Stimulated activated CD4-positive, alpha-beta T cell treated with anti-CD3 and anti-CD28 coated beads, Interleukin-1b, Interleukin-23, amount 100 ng/mL, for 24 hours (primary cell): ENCODE results near the gene PCED1A.
"Not testable (repeated sequence)": the region's sequence is repeated elsewhere in the genome, so short reads cannot be mapped to it uniquely, and the experiment has no call there.

Source experiments
- DNase-seq, 4 experiments: peaks; one replicate each; pipeline ENCODE4 v3.0.0-alpha.2; 2020; ENCODE audit warnings: low read depth in 4 of 4, low spot score in 1 of 4

The PCED1A gene

DNA sequence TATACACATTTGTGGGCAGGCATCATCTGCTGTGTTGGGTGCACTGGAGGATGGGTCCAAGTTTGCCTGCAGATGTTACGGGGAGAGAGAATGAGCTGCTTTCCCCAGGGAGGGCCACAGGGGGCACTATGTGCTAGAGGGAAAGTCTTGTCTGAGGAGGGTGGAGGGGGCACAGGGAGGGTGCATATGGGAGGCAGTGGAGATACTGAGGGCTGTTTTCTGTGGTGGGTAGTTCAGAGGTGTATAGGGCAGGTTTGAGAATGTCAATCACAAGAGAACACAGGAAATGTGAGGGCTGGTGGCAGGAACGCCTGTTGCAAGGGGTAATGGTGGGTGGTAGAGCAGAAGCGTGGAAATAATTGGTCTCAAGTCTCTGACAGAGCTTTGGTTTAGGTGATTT is 25.2 kb upstream of the PCED1A start:
- peak in 1 of 4 experiments; percentile 44 for DNase-seq

DNA sequence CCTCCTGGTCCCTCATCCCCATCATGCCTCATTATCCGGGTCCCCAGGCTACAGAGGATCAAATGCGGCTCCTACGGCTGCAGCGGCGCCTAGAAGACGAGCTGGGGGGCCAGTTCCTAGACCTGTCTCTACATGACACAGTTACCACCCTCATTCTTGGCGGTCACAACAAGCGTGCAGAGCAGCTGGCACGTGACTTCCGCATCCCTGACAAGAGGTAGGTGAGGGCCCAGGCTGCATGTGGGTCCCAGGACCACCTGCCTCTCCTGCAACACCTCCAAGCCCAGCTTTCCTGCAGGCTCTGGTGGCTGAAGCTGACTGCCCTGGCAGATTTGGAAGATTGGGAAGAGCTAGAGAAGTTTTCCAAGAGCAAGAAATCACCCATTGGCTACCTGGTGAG is 24.6 kb upstream of the PCED1A start:
- no peak for DNase-seq

DNA sequence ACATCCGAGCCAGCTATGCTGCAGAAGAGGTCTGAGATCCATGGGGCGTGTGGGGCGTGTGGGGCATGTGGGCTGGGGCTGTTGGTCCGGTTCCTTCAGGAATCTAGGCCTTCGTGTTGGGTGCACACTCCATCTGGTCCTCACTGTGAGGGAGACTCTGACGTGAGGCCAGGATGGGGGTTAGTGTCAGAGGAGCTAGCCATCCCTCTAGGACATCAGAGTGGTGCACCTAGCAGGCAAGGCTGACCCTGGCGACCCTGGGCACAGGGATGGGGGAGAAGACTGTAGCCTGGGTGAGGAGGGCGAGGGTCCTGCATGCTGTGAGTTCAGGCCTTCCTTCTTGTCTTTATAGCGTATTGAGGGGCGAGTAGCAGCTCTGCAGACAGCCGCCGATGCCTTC is 24.2 kb upstream of the PCED1A start:
- DNase-seq, result no peak

DNA sequence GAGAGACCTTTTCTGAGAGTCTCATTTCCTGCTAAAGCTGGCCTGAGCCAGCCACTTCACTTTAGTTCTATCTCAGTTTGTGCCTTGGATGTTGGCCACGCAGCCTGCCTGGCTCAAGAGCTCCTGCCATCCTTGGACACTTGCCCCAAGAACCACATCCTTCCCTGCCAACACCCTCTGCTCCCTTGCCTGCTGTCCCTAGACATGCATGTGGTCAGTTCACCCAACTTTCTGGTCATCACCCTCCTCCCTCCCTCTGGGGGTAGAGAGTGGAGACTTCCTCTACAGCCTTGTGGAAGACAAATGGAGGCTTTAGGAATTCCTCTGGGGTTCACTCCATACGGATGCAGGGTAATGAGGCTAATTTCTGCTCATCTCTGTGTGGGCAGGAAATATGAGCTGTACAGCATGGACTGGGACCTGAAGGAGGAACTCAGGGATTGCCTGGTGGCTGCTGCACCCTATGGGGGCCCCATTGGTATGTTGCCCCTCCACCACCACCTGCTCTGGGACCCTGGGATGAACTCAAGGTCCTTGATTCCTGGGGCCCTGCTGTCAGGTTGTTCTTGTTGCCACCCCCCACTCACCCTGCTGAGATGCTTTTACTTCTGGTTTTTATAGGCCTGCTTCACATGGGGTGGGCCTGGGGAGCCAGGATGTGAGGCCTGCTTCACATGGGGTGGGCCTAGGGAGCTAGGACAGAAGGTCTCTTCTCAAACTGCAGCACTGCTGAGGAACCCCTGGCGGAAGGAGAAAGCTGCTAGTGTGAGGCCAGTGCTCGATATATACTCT is 19.1 kb upstream of the PCED1A start:
- no peak for DNase-seq

DNA sequence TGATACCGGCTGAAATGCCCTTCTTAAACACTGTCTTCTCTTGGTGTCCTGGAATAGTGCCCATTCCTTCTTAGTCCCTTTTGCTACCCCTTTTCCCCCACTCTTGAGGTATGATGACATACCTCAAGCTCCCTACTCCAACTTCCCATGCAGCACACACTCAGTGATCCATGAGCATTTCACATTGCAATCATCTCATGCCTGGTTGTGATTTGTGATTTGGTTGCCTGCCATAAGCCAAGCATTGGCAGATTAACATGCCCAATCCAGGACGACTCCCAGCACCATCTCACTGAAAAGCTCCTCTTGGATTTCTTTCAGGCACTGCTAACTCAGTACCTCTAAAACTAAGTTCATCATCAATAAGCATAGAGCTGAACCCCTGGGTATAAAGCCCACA is 18.1 kb upstream of the PCED1A start:
- DNase-seq, result no peak

DNA sequence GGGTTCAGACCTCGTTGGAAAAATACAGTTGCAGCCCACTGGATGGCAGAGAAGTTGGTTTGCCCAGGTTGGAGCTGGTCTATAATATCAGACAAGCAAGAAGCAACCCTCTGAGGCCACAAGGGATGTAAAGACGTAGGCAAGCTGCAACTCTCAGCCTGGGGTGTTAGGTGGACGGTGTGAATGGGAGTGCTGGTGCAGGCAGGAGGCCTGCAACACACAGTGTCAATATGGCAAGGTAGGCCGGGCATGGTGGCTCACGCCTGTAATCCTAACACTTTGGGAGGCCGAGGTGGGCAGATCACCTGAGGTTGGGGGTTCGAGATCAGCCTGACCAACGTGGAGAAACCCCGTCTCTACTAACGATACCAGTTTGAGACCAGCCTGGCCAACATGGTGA is 10.6 kb upstream of the PCED1A start:
- no peak for DNase-seq

DNA sequence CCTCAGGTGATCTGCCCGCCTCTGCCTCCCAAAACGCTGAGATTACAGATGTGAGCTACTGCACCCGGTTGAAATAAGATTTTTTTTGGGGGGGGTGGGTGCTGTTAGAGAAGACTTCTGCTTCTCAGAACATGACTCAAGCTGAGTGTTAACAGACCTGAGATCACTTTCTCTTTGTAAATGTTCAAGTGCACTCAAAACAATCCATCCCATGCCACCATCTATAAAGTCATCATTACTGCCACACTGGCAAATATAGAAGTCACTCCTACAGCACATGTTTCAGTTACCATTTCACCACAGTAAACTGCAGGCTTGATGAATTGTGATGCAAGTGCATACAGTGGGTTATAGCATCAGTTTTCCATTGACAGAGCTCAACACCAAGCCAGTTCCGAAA is 9.1 kb upstream of the PCED1A start:
- no peak for DNase-seq

DNA sequence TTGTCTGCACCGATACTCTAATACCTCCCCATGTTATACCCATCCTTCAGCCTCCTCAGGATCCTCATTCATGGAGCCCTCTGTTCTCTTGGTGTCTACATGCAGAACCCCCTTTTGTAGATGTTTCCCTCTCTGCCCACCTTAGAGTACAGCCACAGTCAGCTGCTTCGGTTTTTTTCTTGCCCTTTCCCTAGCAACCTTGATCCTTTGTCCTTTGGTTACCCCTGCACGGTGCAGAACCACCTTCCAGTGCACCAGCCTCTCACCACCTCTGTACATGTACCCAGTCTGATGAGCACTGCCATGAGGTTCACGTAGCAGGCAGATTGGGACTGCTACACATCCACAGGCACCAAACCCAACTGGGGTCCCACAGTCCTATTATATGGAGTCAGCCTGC is 7.3 kb upstream of the PCED1A start:
- DNase-seq, result no peak

DNA sequence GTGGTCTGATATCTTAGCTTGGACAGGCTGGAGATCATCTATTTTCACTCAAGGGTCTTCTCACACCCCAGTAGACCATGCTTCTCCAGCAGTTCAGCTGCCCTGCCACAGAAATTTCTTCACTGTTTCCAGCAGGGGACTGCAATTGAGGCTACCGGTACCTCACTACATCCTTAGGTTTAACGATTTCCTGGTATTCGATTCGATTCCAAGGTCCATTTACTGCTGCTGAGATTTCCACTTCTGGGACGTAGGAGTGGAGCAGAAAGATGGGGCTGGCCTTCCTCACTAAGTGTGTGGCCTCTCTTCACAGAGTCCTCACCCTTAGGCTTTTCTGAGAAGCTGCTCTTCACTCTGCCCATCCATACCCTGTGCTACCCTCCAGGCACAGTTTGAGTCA is 6.2 kb upstream of the PCED1A start:
- DNase-seq, result no peak

DNA sequence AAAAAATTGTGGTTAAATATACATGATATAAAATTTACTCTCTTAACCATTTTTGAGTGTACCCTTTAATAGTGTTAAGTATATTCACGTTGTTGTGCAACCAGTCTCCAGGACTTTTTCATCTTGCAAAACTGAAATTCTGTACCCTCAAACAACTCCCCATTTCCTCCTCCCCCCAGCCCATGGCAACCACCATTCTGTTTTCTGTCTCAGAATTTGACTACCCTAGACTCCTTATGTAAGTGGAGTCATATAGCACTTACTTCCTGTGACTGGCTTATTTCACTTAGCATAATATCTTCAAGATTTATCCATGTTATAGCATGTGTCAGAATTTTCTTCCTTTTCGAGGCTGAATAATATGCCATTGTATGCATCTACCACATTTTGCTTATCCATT is 5.2 kb upstream of the PCED1A start:
- no peak for DNase-seq

DNA sequence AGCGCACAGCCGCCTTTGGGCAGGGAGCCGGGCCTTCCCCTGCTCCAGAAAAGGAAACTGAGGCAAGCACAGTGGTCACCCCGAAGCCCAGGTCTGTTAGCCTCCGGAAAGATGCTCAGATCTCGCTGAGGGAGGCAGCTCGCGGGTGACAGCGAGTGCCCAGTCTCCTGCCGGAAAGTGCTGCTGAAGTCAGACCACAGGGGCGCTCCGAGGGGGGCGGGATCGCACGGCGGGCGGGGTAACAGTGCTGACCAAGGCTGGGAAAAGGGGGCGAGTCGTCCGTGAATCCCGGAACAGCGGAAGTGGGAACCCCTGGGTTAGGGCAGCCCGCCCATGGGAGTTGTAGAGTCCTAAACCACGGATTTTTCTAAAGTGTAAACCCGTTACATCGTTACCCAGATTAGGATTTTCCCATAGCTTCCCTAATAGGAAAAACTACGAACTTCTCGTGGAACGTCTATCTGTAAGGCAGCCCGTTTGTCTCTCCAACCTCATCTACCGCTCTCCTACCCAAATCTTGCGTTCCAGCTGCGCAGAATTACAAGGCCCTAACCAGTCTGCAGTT is 594 bp upstream of the PCED1A start:
- DNase-seq, result peak in 1 of 4 experiments; percentile 26

DNA sequence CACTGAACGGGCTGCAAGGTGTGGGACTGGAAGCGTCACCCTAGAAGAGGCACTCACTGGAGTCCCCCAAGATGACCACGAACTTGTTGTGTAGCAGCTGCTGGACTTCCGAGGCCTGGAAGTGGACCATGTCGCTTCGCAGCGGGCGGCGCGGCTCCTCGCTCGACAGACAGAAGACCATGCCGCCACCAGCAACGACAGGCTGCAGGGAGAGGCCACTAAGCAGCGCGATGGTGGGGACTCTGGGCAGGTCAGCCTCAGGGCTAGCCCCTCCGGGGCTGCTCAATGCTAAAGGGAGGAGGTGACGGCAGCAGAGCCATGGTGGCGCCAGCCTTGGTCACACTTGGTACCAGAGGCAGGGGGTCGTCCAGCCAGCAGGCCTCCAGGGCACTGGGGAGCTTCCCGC is 720 bp downstream of the PCED1A start:
- DNase-seq, result no peak

DNA sequence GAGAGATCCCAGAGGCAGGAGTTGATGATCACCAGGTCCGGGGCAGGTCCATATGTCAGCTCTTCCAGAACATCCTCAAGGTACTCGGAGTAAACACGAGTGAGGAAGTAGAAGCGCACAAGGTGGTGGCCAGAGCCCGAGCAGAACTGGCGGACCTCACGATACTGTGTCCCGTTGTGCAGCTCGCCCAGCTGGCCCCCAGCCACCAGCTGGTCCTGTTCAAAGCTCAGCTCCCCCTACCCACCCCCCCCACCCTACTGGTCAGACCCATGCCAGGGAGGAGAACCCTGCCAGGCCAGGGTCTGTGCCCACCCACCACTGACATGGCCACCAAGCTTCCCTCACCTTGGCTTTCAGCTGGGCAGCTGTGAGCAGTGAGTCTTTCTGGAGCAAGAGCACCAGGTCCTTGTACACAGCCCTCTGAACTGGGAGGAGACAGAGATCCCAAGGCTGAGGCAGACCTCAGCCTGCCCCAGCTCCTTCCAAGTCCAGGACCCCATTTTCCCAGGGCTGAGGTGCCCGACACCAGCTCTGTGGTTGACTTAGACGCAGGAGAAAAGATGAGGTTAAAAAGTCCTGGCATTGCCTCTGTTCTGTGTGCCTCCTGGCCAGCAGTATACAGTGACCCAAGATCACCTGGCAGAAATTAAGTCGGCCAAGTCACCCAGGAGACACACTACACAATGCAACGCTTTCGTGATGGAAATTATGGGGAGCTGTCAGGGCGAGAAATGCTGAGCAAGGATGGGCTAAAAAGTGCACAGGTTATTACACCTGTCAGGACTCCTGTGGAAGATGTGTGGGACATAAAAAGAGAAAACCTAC is 1.4 kb downstream of the PCED1A start:
- no peak for DNase-seq

DNA sequence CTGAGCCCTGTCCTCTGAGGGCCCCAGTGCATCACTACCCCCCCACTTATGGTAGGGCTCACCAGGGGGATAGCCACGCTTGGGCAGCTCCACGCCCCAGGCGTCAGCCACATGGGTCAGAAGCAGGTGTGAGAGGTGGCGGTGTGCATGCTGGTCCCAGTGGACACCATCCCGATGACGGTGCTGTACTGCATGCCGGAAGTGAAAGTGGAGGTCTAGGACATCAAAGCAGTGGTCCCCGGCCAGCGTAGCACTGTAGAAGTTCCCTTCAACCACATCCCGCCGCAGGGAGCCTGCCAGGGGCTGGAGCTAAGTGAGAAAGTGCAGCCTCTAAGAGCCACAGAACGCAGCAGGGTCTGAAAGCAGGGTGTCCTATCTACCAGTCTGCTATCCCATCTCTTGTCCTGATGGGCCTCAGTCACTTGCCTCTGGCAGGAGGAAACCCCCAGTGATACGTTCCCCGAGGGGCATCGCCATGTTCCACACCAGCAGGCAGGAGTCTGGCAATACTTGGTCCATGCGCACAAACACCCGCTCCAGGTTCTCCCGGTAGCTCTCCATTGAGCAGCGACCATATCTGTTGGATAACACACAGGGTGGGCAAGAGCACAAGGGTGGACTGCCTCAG is 2.2 kb downstream of the PCED1A start:
- DNase-seq, result no peak

DNA sequence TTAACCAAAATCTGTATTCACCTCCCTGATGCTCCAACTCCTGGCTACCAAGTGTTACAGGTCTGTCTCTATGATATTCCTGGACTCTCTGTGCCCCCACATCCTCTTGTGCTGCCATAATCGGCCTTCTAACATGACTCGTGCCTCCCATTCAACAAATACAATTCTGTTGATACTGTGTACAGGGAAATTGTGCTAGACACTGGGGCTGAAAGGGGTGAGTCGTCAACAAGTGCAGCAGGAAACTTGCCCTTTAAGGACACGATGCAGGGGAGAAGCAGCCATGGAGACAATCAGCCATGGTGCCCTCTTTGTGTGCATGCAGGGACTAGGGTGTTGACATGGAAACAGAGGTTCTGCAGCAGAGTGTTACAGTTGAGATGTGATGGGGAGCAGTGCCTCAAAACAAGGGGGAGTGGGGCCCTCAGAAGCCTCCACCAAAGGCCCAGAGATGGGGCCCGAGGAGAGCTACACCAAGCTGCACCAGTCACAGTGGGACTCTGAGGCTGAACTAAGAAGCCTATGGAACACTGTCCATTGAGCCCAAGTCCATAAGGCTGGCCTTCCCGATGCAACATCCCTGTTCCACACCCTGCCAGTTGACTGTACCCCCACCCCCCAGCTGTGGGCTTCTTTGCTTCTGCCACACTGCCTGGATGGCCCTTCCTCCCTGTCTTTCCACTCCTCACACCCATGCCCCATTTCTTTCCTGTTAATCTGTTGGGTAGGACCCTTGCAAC is 3.1 kb downstream of the PCED1A start:
- no peak for DNase-seq

DNA sequence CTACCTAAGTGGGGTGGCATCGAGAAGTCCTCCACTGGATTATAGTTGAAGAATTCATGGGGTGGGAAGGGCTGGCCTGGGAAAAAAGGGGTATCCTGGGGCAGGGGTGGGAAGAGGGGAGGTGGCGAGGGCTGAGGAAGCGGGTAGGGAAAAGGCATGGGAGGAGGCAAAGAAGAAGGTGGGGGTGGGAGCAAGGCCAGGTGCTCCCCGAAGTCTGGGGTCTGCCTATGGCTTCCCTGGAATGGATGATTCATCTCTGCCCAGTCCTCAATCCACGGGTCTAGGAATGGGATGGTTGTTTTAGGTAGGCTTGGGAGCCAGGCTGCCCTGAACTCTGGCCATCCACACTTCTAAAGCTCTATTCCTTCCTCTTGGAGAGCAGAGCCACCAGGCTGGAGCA is 4.4 kb downstream of the PCED1A start:
- no peak for DNase-seq

DNA sequence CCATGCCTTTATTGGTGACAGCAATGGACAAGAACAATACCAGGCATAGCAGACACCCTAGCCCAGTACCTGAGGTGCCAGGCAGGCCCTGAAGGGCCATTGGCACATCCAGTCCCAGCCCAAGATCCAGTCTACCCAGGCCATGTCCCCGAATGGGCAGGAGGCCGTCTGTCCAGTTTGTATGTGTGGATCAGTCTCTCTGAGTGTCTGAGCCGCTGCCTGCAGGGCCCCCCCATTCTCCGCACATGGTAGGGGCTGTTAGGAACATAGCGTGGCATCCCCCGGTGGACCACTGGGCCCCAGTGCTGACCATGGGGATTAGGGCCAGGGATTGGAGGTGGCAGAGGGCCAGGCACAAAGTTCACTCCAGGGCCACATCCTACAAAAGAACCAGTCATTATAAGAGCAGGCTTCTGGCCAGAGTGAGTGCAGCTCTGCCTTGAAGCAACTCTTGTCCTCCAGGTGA is 5.1 kb downstream of the PCED1A start:
- no peak for DNase-seq

DNA sequence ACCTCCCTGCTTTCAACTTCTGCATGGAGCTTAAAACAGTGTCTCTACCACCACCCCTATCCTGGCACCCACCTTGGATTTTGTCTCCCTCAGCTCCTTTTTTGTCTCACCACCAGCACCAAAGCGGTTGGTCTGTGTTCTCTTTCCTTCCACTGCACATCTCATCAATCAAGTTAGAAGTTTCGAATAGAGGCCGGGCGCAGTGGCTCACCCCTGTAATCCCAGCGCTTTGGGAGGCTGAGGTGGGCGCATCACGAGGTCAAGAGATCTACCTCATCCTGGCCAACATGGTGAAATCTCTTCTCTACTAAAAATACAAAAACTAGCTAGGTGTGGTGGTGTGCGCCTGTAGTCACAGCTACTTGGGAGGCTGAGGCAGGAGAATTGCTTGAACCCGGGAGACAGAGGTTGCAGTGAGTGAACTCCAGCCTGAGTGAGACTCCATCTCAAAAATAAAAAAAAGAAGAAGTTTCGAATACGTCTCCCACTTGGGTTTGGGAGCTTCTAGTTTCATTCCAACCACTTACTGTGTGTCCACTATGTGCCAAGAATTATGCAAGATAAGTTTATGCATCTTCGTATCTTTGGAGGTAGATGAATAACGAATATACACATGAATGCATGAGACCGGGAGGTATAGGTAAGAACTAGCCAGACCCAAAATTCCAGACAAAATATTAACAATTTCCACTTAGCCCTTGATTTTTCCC is 5.9 kb downstream of the PCED1A start:
- no peak for DNase-seq

DNA sequence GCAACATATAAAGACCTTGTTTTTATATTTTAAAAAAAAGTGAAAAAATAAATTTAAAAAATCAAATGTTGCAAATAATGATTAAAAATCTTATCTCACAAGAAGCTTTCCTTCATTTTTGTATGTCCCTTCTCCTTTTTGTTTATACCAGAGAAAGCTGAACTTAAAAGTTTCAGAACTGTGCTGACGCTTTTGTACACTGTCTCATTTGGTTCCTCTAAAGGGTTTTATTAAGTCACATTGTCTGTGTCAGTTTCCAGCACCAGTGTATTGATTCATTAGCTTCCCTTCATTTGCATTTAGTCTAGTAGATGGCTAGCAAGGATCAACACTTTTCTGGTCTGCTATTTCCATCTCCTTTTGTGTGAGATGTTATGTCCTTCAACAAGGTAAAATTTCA is 6.7 kb downstream of the PCED1A start:
- DNase-seq, result no peak

DNA sequence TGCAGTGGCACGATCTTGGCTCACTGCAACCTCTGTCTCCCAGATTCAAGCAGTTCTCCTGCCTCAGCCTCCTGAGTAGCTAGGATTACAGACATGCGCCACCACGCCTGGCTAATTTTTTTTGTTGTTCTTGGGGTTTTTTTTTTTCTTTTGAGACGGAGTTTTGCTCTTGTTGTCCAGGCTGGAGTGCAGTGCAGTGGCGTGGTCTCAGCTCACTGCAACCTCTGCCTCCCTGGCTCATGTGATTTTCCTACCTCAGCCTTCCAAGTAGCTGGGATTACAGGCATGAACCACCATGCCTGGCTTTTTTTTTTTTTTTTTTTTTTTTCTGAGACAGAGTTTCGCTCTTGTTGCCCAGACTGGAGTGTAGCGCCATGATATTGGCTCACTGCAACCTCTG is 9.2 kb downstream of the PCED1A start:
- DNase-seq, result not testable (repeated sequence)
